OCI-LY3 (cell line): ENCODE measurements around the gene WNT7B.

Source experiments
- H2AFZ ChIP-seq: fragments of 200-600, 300-600 bp; shearing (Covaris generic); 2 replicates; pipeline ENCODE4 v1.6.0; 2014; ENCODE audit warnings: antibody characterized with exemption, low read depth, low read length
- H3K27ac ChIP-seq: fragments of 200-600, 300-600 bp; sonication (generic); 2 replicates; pipeline ENCODE4 v1.5.1; 2014; ENCODE audit warnings: mild to moderate bottlenecking, low read length, moderate library complexity, mixed read lengths
- H3K27me3 ChIP-seq: fragments of 200-600, 300-600 bp; sonication (generic); 2 replicates; pipeline ENCODE4 v1.6.1; 2014; ENCODE audit warnings: low read depth, low read length, mixed read lengths
- H3K36me3 ChIP-seq: fragments of 200-600, 300-600 bp; sonication (generic); replicated peaks from 2 replicates; pipeline ENCODE3; 2014; ENCODE audit warnings: low read depth, low read length, mixed read lengths
- H3K4me1 ChIP-seq: fragments of 300-600, 200-600 bp; sonication (generic); 2 replicates; pipeline ENCODE4 v1.6.1; 2014; ENCODE audit warnings: low read length, mixed read lengths
- H3K4me2 ChIP-seq: fragments of 200-600, 300-600 bp; sonication (generic); 2 replicates; pipeline ENCODE4 v1.6.1; 2014; ENCODE audit warnings: low read length, mixed read lengths
- H3K4me3 ChIP-seq: fragments of 300-600, 200-600 bp; sonication (generic); 2 replicates; pipeline ENCODE4 v1.5.1; 2014; ENCODE audit warnings: antibody characterized with exemption, mild to moderate bottlenecking, low read length, moderate library complexity
- H3K79me2 ChIP-seq: fragments of 300-600, 200-600 bp; shearing (Covaris generic); 2 replicates; pipeline ENCODE4 v1.6.1; 2014; ENCODE audit warnings: mild to moderate bottlenecking, low read length, mixed read lengths
- H3K9ac ChIP-seq: fragments of 300-600, 200-600 bp; shearing (Covaris generic); 2 replicates; pipeline ENCODE4 v1.6.0; 2014; ENCODE audit warnings: mild to moderate bottlenecking, low read length, moderate library complexity
- H3K9me3 ChIP-seq: fragments of 200-600, 300-600 bp; shearing (Covaris generic); 2 replicates; pipeline ENCODE4 v1.6.1; 2014; ENCODE audit warnings: low read length, mixed read lengths; ENCODE audit not compliant: insufficient read depth
- H4K20me1 ChIP-seq: fragments of 200-600, 300-600 bp; sonication (generic); 2 replicates; pipeline ENCODE4 v1.6.1; 2016; ENCODE audit warnings: low read length, mixed read lengths; ENCODE audit not compliant: insufficient read depth
- CTCF ChIP-seq: fragments of 200-600, 300-600 bp; sonication (generic); IDR thresholded peaks from 2 replicates; pipeline ENCODE4 v1.5.1; 2014; ENCODE audit warnings: antibody characterized with exemption, low read length, low read depth
- EZH2phosphoT487 ChIP-seq: fragments of 200-600 bp; shearing (Covaris generic); IDR thresholded peaks from 2 replicates; pipeline ENCODE4 v1.6.1; 2018; ENCODE audit warnings: antibody characterized with exemption, mixed run types, low read depth

WNT7B gene

GRCh38 chr22:45935573-45935972, 41.4 kb downstream of the WNT7B start:
- peaks cover 44% of the 10 kb centered on the region for H3K27me3 ChIP-seq
- H3K79me2 ChIP-seq = no peaks in the 10 kb centered on the region
- H3K27ac ChIP-seq = no peak overlapping the region
- H3K36me3 ChIP-seq = no peaks in the 10 kb centered on the region
- H3K9me3 ChIP-seq = no peaks in the 10 kb centered on the region
- H3K4me1 ChIP-seq = no peaks in the 10 kb centered on the region
- no peak overlapping the region for H3K9ac ChIP-seq
- TF ChIP-seq EZH2phosphoT487 (no peak), CTCF (no peak)
- H4K20me1 ChIP-seq = no peaks in the 10 kb centered on the region
- no peak overlapping the region for H3K4me2 ChIP-seq
- H3K4me3 ChIP-seq = no peak overlapping the region
- no peak overlapping the region for H2AFZ ChIP-seq

- no peak overlapping the region for H2AFZ ChIP-seq
- no peak overlapping the region for H3K4me3 ChIP-seq
- no peak overlapping the region for H3K9ac ChIP-seq
- no peaks in the 10 kb centered on the region for H4K20me1 ChIP-seq
- no peaks in the 10 kb centered on the region for H3K79me2 ChIP-seq
- H3K36me3 ChIP-seq = no peaks in the 10 kb centered on the region
- TF ChIP-seq EZH2phosphoT487 = no peak
- no peak for TF ChIP-seq CTCF
- H3K4me2 ChIP-seq = no peak overlapping the region
- H3K27me3 ChIP-seq = peaks cover 44% of the 10 kb centered on the region
- no peaks in the 10 kb centered on the region for H3K9me3 ChIP-seq
- H3K27ac ChIP-seq = no peak overlapping the region
- H3K4me1 ChIP-seq = no peaks in the 10 kb centered on the region
Measured at GRCh38 chr22:45934659-45935341, 42.2 kb downstream of the WNT7B start.

- H4K20me1 ChIP-seq = no peaks in the 10 kb centered on the region
- H3K4me2 ChIP-seq = no peak overlapping the region
- TF ChIP-seq CTCF = no peak
- TF ChIP-seq EZH2phosphoT487 = no peak
- H3K9me3 ChIP-seq = no peaks in the 10 kb centered on the region
- no peak overlapping the region for H3K9ac ChIP-seq
- H2AFZ ChIP-seq = no peak overlapping the region
- no peaks in the 10 kb centered on the region for H3K4me1 ChIP-seq
- no peaks in the 10 kb centered on the region for H3K36me3 ChIP-seq
- no peak overlapping the region for H3K4me3 ChIP-seq
- peaks cover 43% of the 10 kb centered on the region for H3K27me3 ChIP-seq
- no peaks in the 10 kb centered on the region for H3K79me2 ChIP-seq
- H3K27ac ChIP-seq = no peak overlapping the region
Measured at GRCh38 chr22:45934168-45934564, 42.8 kb downstream of the WNT7B start.

GRCh38 chr22:45933506-45934167, 43.3 kb downstream of the WNT7B start:
- Histone ChIP-seq H3K4me1 (no peaks in the 10 kb centered on the region), H3K27ac (no peak overlapping the region), H4K20me1 (no peaks in the 10 kb centered on the region), H3K9ac (no peak overlapping the region), H3K9me3 (no peaks in the 10 kb centered on the region), H3K27me3 (peaks cover 41% of the 10 kb centered on the region), H3K79me2 (no peaks in the 10 kb centered on the region), H3K4me3 (no peak overlapping the region), H2AFZ (no peak overlapping the region), H3K36me3 (no peaks in the 10 kb centered on the region), H3K4me2 (no peak overlapping the region)
- TF ChIP-seq EZH2phosphoT487 (no peak), CTCF (no peak)
